SU-DHL-6 (cell line): ENCODE measurements around the gene ASB11.

Experiments
- EZH2phosphoT487 ChIP-seq: fragments of 200-600 bp; sonication (generic), shearing (Covaris generic); conservative IDR thresholded peaks from 2 replicates; pipeline ENCODE4 v1.6.1; 2018; ENCODE audit warnings: mild to moderate bottlenecking, antibody characterized with exemption, low read length, moderate library complexity, mixed read lengths
- TF ChIP-seq, protein P1 (sequence below): fragments of 200-600 bp; sonication (generic); IDR thresholded peaks from one replicate; pipeline ENCODE4 v1.5.1; 2017; ENCODE audit warnings: antibody characterized with exemption, mild to moderate bottlenecking, low read length, moderate library complexity; ENCODE audit not compliant: insufficient read depth, poor library complexity, severe bottlenecking

DNA sequence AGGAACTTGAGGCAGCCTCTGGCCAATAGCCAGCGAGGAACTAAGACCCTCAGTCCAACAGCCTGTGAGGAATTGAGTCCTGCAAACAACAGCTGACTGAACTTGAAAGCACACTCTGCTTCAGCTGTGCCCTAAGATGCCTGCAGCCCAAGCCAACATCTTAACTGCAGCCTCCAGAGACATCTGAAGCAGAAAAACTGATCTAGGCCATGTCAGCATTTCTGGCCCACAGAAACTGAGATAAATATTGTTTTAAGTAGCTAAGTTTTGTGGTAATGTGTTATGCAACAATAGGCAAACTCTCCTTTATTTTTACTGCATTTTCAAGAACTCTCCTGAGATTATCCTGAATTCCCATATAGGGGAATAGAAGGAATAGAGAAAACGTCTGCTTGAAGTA, 44.3 kb upstream of the ASB11 start:
- TF ChIP-seq, protein P1, sequence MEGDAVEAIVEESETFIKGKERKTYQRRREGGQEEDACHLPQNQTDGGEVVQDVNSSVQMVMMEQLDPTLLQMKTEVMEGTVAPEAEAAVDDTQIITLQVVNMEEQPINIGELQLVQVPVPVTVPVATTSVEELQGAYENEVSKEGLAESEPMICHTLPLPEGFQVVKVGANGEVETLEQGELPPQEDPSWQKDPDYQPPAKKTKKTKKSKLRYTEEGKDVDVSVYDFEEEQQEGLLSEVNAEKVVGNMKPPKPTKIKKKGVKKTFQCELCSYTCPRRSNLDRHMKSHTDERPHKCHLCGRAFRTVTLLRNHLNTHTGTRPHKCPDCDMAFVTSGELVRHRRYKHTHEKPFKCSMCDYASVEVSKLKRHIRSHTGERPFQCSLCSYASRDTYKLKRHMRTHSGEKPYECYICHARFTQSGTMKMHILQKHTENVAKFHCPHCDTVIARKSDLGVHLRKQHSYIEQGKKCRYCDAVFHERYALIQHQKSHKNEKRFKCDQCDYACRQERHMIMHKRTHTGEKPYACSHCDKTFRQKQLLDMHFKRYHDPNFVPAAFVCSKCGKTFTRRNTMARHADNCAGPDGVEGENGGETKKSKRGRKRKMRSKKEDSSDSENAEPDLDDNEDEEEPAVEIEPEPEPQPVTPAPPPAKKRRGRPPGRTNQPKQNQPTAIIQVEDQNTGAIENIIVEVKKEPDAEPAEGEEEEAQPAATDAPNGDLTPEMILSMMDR = no peak
- TF ChIP-seq EZH2phosphoT487 = no peak
